Thoracic aorta (tissue), 2 donors: ENCODE measurements around the gene CPNE8. TPM values are rescaled to one million over a fixed set of nuclear protein-coding genes. Genes with fewer than 3 reads are reported as not detected.

ENCODE experiments used
- ATAC-seq: fragments of 150-250 bp; one replicate; pipeline ENCODE4 v1.8.0; 2017; ENCODE audit warnings: low read depth; ENCODE audit not compliant: insufficient number of reproducible peaks, low FRiP score
- DNase-seq: peaks from one replicate; pipeline ENCODE4 v3.0.0-alpha.2; 2020; ENCODE audit warnings: low spot score
- H3K27ac ChIP-seq, 2 donors: fragments of 200-600 bp; sonication (generic); 1 replicate in 1 of 2; 2 replicates in 1 of 2; pipeline ENCODE4 v1.5.1; 2016; ENCODE audit warnings: mild to moderate bottlenecking in 2 of 2, moderate library complexity in 2 of 2
- H3K27me3 ChIP-seq: fragments of 200-600 bp; sonication (generic); replicated peaks from 2 replicates; pipeline ENCODE4 v1.6.0; 2016; ENCODE audit warnings: mild to moderate bottlenecking; ENCODE audit not compliant: insufficient read depth
- H3K36me3 ChIP-seq: fragments of 200-600 bp; sonication (generic); one replicate; pipeline ENCODE4 v1.5.1; 2016
- H3K4me1 ChIP-seq, 2 donors: fragments of 200-600 bp; sonication (generic); 1 replicate in 1 of 2; 2 replicates in 1 of 2; pipeline versions ENCODE4 v1.5.1 to v1.6.0; 2016; ENCODE audit warnings: low read depth in 2 of 2, mild to moderate bottlenecking in 1 of 2; ENCODE audit not compliant: control insufficient read depth in 1 of 2
- H3K4me3 ChIP-seq: fragments of 200-600 bp; sonication (generic); 2 replicates; pipeline ENCODE4 v1.5.1; 2016; ENCODE audit warnings: mild to moderate bottlenecking
- H3K9me3 ChIP-seq: fragments of 200-600 bp; sonication (generic); 2 replicates; pipeline ENCODE4 v1.5.1; 2016
- total RNA-seq, 2 donors: library from RNA; depleted of rRNA; stranded (reverse); fragments of >200 nt; gene quantifications; one replicate each; pipeline versions ENCODE4 v1.1.0 to v1.2.3, GENCODE V29; 2016
- TF ChIP-seq, protein P1 (sequence below): fragments of 200-600 bp; sonication (generic); IDR thresholded peaks from one replicate; pipeline ENCODE4 v1.5.1; 2019; ENCODE audit warnings: antibody characterized with exemption

CPNE8 gene
- total RNA-seq, 2 donors from 2014 or later, result 14.1 to 42.4 TPM

DNA sequence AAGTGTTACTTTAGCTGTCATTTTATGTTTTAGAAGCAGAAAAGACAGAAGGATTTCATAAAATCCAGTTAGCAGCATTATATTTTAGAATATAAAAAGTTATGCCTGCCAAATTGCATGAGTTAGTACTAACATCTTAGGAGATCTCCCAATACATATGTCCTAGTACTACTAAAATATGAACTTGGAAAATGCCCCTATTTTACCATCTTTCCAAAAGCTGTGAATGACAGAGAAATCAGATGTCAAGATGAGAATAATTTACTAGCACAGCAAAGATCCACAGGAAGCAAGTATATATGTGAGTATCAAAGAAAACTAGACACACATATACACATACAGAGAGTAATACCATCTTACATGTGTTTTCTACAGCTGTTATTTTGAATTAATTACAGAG lies 196.9 kb downstream of the CPNE8 start:
- Histone ChIP-seq H3K27ac (no peak overlapping the region), H3K9me3 (no peaks in the 10 kb centered on the region), H3K4me1 (no peaks in the 10 kb centered on the region), H3K27me3 (no peaks in the 10 kb centered on the region), H3K4me3 (no peak overlapping the region), H3K36me3 (no peaks in the 10 kb centered on the region)
- TF ChIP-seq, protein P1, sequence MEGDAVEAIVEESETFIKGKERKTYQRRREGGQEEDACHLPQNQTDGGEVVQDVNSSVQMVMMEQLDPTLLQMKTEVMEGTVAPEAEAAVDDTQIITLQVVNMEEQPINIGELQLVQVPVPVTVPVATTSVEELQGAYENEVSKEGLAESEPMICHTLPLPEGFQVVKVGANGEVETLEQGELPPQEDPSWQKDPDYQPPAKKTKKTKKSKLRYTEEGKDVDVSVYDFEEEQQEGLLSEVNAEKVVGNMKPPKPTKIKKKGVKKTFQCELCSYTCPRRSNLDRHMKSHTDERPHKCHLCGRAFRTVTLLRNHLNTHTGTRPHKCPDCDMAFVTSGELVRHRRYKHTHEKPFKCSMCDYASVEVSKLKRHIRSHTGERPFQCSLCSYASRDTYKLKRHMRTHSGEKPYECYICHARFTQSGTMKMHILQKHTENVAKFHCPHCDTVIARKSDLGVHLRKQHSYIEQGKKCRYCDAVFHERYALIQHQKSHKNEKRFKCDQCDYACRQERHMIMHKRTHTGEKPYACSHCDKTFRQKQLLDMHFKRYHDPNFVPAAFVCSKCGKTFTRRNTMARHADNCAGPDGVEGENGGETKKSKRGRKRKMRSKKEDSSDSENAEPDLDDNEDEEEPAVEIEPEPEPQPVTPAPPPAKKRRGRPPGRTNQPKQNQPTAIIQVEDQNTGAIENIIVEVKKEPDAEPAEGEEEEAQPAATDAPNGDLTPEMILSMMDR, result no peak
- DNase-seq, result no peak
- ATAC-seq, result no peak

DNA sequence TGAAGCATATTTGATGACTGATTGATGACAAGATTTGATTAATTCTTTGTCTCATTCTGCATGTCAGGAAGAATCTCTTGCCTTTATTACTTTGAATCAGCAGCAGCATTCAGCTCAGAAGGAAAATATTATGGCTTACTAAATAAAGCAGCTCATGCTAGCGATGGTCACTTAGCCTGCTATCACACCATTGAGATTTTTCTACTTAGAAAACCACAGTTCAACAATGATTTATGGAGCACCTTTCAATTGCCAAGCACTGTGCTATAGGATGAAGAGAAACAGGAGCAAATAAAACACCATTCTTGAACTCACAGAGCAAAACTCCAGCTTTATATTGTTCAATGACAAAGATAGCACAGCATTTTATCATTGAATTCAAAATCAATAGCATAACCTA lies 197.7 kb downstream of the CPNE8 start:
- Histone ChIP-seq H3K9me3 (no peaks in the 10 kb centered on the region), H3K27me3 (no peaks in the 10 kb centered on the region), H3K36me3 (no peaks in the 10 kb centered on the region), H3K4me1 (no peaks in the 10 kb centered on the region), H3K4me3 (no peak overlapping the region), H3K27ac (no peak overlapping the region)
- ATAC-seq, result no peak
- DNase-seq, result no peak
- TF ChIP-seq, protein P1, result no peak

DNA sequence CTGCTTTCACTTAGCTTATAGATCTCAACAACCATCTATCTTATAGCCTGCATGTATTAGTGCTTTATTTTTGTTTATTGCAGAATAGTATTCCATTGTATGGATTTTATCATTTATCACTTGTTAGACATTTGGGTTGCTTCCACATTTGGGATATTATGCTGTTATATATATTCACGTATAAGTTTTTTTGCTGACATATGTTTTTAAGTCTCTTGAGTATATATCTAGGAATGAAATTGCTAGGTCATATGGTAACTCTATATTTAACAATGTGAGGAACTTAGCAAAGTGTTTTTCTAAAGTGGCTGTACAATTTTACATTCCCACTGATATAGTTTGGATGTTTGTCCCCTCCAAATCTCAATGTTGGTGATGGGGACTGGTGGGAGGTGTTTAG lies 208.1 kb downstream of the CPNE8 start:
- TF ChIP-seq, protein P1, result no peak
- Histone ChIP-seq H3K36me3 (peaks cover 4% of the 10 kb centered on the region), H3K9me3 (no peaks in the 10 kb centered on the region), H3K27me3 (no peaks in the 10 kb centered on the region), H3K27ac (no peak overlapping the region), H3K4me3 (no peak overlapping the region), H3K4me1 (no peaks in the 10 kb centered on the region)
- ATAC-seq (no peak), DNase-seq (no peak)

DNA sequence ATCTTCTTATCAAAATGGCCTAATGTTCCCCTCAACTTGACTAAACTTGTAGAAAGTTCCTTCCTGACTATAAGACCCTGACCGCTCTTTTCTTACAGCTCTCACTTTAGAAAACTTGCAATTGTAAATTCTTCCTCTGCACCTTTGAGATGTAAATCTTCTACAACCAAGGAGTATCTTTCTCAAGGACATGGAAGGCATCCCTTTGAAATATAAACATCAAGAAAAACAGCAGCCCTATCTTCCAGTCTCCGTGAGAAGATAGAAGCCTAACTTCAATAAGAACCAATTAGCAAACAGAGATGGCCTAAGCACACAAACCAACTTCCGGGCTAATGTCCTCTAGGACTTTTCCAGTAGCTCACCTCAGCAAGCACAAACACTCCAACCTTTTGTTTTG lies 210.3 kb downstream of the CPNE8 start:
- H3K27ac ChIP-seq, result no peak overlapping the region
- H3K4me1 ChIP-seq, result no peaks in the 10 kb centered on the region
- no peak overlapping the region for H3K4me3 ChIP-seq
- no peaks in the 10 kb centered on the region for H3K27me3 ChIP-seq
- TF ChIP-seq, protein P1, result no peak
- peaks cover 3% of the 10 kb centered on the region for H3K36me3 ChIP-seq
- ATAC-seq (no peak), DNase-seq (no peak)
- no peaks in the 10 kb centered on the region for H3K9me3 ChIP-seq

DNA sequence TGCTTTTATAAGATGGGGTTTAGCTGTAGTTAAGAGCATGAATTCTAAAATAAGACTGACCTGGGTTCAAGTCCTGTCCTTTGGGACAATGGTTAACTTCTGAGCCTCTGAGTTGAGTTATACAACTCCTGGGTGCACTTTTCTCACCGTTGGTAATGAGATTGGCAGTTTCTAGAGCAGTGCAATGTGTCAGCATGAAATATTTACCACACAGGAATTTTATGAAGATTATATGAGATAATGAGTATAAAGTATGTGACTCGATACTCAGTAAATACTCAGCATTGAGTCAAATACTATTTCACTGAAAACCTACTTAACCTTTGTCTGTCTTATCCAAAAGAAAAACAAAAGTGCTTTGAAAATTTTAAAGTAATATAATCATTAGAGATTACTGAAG lies 214.2 kb downstream of the CPNE8 start:
- DNase-seq (no peak), ATAC-seq (no peak)
- peaks cover 6% of the 10 kb centered on the region for H3K36me3 ChIP-seq
- no peak overlapping the region for H3K27ac ChIP-seq
- H3K27me3 ChIP-seq, result no peaks in the 10 kb centered on the region
- TF ChIP-seq, protein P1, result no peak
- H3K4me3 ChIP-seq, result no peak overlapping the region
- H3K4me1 ChIP-seq, result no peaks in the 10 kb centered on the region
- no peaks in the 10 kb centered on the region for H3K9me3 ChIP-seq
